Measurements from ENCODE around the gene WFDC12. TPM values are rescaled to one million over a fixed set of nuclear protein-coding genes. Genes with fewer than 3 reads are reported as not detected.
"Not testable (repeated sequence)": the region's sequence is repeated elsewhere in the genome, so short reads cannot be mapped to it uniquely, and the experiment has no call there.

The WFDC12 gene
- total RNA-seq, 1 experiment from 2014 or later = not detected

DNA sequence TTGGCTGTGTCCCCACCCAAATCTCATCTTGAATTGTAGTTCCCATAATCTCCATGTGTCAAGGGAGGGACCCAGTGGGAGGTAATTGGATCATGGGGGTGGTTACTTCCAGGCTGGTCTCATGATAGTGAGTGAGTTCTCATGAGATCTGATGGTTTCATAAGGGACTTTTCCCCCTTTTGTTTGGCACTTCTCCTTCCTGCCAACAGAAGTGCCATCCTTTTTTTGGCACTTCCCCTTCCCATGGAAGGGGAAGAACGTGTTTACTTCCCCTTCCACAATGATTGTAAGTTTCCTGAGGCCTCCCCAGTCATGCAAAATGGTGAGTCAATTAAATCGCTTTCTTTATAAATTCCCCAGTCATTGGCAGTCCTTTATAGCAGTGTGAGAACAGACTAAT is 32.4 kb upstream of the WFDC12 start:
- CTCF ChIA-PET = no interaction called here
- no peak for ATAC-seq
- Histone ChIP-seq H3K36me3 (ENCODE audit: low read depth, low read length) (peaks cover 4% of the 10 kb centered on the region; the same call in 1 of the 2 replicates), H3K4me3 (ENCODE audit: low read length) (no peak overlapping the region), H3F3A (ENCODE audit: low read length, unreplicated experiment) (no peaks in the 10 kb centered on the region), H3K4me2 (ENCODE audit: low read length) (no peak overlapping the region), H3K27ac (ENCODE audit: low read length) (no peak overlapping the region), H3K9me3 (ENCODE audit: low read length) (peaks cover 6% of the 10 kb centered on the region; the same call in 1 of the 2 replicates), H3K27me3 (ENCODE audit: low read length) (no peaks in the 10 kb centered on the region), H4K20me1 (ENCODE audit: low read length) (no peaks in the 10 kb centered on the region), H3K9ac (ENCODE audit: low read length) (no peak overlapping the region), H3K9me2 (replicated peaks; ENCODE audit: low read length) (no peaks in the 10 kb centered on the region), H3K79me2 (ENCODE audit: low read length) (no peaks in the 10 kb centered on the region), H2AFZ (ENCODE audit: low read length) (no peak overlapping the region), H3K4me1 (ENCODE audit: insufficient read depth, low read length) (peaks cover 15% of the 10 kb centered on the region)
- POLR2A ChIA-PET (ENCODE audit: unreplicated experiment) = no interaction called here
- no TSS peak for BruUV-seq (replicated peaks)
- TF ChIP-seq, protein P1, sequence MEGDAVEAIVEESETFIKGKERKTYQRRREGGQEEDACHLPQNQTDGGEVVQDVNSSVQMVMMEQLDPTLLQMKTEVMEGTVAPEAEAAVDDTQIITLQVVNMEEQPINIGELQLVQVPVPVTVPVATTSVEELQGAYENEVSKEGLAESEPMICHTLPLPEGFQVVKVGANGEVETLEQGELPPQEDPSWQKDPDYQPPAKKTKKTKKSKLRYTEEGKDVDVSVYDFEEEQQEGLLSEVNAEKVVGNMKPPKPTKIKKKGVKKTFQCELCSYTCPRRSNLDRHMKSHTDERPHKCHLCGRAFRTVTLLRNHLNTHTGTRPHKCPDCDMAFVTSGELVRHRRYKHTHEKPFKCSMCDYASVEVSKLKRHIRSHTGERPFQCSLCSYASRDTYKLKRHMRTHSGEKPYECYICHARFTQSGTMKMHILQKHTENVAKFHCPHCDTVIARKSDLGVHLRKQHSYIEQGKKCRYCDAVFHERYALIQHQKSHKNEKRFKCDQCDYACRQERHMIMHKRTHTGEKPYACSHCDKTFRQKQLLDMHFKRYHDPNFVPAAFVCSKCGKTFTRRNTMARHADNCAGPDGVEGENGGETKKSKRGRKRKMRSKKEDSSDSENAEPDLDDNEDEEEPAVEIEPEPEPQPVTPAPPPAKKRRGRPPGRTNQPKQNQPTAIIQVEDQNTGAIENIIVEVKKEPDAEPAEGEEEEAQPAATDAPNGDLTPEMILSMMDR (conservative IDR thresholded peaks at IDR 0.05; ENCODE audit: low read depth, low read length) = no peak
- TF ChIP-seq EZH2phosphoT487 (IDR thresholded peaks at IDR 0.05; ENCODE audit: borderline replicate concordance, low read length) (no peak), EZH2 (IDR thresholded peaks at IDR 0.05; ENCODE audit: low read length, unreplicated experiment) (no peak)
- intact Hi-C loops (cut with micrococcal nuclease) = no loop called here
- no peak for DNase-seq

DNA sequence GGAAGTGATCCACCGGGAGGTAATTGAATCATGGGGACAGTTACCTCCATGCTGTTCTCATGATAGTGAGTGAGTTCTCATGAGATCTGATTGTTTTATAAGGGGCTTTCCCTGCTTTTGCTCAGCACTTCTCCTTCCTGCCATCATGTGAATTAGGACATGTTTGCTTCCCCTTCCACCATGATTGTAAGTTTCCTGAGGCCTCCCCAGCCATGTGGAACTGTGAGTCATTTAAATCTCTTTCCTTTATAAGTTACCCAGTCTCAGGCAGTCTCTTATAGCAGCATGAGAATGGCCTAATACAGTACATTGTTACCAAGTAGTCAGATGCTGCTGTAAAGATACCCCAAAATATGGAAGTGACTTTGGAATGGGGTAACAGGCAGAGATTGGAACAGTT is 30.5 kb upstream of the WFDC12 start:
- H3K9me2 ChIP-seq (replicated peaks; ENCODE audit: low read length); H3K9ac ChIP-seq (ENCODE audit: low read length); H3K27ac ChIP-seq (ENCODE audit: low read length); H3F3A ChIP-seq (ENCODE audit: low read length, unreplicated experiment); H3K4me2 ChIP-seq (ENCODE audit: low read length); intact Hi-C loops (cut with micrococcal nuclease); H3K79me2 ChIP-seq (ENCODE audit: low read length); H4K20me1 ChIP-seq (ENCODE audit: low read length); DNase-seq; CTCF ChIA-PET; ATAC-seq; H2AFZ ChIP-seq (ENCODE audit: low read length); POLR2A ChIA-PET (ENCODE audit: unreplicated experiment); H3K27me3 ChIP-seq (ENCODE audit: low read length); BruUV-seq (replicated peaks); H3K9me3 ChIP-seq (ENCODE audit: low read length); H3K36me3 ChIP-seq (ENCODE audit: low read depth, low read length); H3K4me3 ChIP-seq (ENCODE audit: low read length): not testable (repeated sequence)
- H3K4me1 ChIP-seq (ENCODE audit: insufficient read depth, low read length) = peaks cover 15% of the 10 kb centered on the region

DNA sequence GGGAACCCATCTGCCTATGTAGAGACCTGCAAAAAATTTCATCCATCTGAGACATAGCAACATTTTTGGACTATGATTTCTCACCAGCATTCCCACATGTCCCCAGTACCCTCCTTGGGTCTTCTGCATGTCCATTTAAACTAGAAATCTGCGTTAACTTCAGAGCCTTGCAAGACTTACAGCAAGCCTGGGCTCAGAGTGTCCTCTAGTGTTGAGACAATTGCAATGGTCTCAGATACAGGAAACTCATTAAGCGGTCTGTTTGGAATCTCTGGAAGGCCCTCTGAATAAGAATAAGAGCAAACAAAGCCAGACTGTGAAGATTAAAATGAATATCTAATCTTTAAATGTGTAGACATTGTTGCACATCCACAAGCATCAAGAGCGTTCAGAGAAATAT is 29.9 kb upstream of the WFDC12 start:
- ChIA-PET CTCF (no interaction called here), POLR2A (ENCODE audit: unreplicated experiment) (no interaction called here)
- H3K27me3 ChIP-seq (ENCODE audit: low read length) = no peaks in the 10 kb centered on the region
- H3K36me3 ChIP-seq (ENCODE audit: low read depth, low read length) = peaks cover 2% of the 10 kb centered on the region; the same call in 1 of the 2 replicates
- H3K27ac ChIP-seq (ENCODE audit: low read length) = no peak overlapping the region
- BruUV-seq (replicated peaks) = no TSS peak
- no peaks in the 10 kb centered on the region for H3K9me2 ChIP-seq (replicated peaks; ENCODE audit: low read length)
- H2AFZ ChIP-seq (ENCODE audit: low read length) = no peak overlapping the region
- TF ChIP-seq EZH2 (IDR thresholded peaks at IDR 0.05; ENCODE audit: low read length, unreplicated experiment) (no peak), EZH2phosphoT487 (IDR thresholded peaks at IDR 0.05; ENCODE audit: borderline replicate concordance, low read length) (no peak)
- TF ChIP-seq, protein P1 (conservative IDR thresholded peaks at IDR 0.05; ENCODE audit: low read depth, low read length) = no peak
- H4K20me1 ChIP-seq (ENCODE audit: low read length) = no peaks in the 10 kb centered on the region
- no peak overlapping the region for H3K4me3 ChIP-seq (ENCODE audit: low read length)
- intact Hi-C loops (cut with micrococcal nuclease) = no loop called here
- no peaks in the 10 kb centered on the region for H3K79me2 ChIP-seq (ENCODE audit: low read length)
- H3K4me1 ChIP-seq (ENCODE audit: insufficient read depth, low read length) = peaks cover 15% of the 10 kb centered on the region
- ATAC-seq (no peak), DNase-seq (no peak)
- H3F3A ChIP-seq (ENCODE audit: low read length, unreplicated experiment) = no peaks in the 10 kb centered on the region
- H3K9me3 ChIP-seq (ENCODE audit: low read length) = peaks cover 4% of the 10 kb centered on the region; the same call in 1 of the 2 replicates
- H3K4me2 ChIP-seq (ENCODE audit: low read length) = no peak overlapping the region
- no peak overlapping the region for H3K9ac ChIP-seq (ENCODE audit: low read length)
